ENCODE measurements around the gene RACGAP1.
A peak's percentile ranks its signal among the peaks of the same experiment; 100 is the strongest.

RACGAP1 gene

DNA sequence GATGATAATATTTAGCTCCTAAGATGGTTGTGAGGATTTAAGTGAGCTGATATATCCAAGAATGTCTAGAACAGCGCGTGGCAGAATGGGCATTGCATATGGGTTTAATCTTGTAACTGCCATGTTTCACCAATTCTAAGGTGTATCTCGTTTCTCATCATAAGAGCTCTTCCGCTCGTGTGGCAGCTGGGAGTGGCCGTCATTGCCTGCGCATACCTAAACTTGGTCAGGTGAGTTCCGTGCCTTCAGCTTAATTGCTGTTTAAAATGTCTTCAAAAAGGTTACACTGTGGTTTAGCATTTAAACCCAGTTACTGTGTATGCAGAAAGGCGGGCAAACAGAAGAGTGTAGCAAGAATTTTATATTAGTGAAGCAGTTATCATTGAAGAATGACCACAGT is 79.2 kb downstream of the RACGAP1 start:
- no peak overlapping the region for H3K4me3 ChIP-seq (replicated peaks; ENCODE audit: low read depth, low read length)
- DNase-seq (ENCODE audit: low read depth) = no peak
- TF ChIP-seq, protein P1, sequence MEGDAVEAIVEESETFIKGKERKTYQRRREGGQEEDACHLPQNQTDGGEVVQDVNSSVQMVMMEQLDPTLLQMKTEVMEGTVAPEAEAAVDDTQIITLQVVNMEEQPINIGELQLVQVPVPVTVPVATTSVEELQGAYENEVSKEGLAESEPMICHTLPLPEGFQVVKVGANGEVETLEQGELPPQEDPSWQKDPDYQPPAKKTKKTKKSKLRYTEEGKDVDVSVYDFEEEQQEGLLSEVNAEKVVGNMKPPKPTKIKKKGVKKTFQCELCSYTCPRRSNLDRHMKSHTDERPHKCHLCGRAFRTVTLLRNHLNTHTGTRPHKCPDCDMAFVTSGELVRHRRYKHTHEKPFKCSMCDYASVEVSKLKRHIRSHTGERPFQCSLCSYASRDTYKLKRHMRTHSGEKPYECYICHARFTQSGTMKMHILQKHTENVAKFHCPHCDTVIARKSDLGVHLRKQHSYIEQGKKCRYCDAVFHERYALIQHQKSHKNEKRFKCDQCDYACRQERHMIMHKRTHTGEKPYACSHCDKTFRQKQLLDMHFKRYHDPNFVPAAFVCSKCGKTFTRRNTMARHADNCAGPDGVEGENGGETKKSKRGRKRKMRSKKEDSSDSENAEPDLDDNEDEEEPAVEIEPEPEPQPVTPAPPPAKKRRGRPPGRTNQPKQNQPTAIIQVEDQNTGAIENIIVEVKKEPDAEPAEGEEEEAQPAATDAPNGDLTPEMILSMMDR (IDR thresholded peaks at IDR 0.05; ENCODE audit: low read length, missing control alignments) = no peak

DNA sequence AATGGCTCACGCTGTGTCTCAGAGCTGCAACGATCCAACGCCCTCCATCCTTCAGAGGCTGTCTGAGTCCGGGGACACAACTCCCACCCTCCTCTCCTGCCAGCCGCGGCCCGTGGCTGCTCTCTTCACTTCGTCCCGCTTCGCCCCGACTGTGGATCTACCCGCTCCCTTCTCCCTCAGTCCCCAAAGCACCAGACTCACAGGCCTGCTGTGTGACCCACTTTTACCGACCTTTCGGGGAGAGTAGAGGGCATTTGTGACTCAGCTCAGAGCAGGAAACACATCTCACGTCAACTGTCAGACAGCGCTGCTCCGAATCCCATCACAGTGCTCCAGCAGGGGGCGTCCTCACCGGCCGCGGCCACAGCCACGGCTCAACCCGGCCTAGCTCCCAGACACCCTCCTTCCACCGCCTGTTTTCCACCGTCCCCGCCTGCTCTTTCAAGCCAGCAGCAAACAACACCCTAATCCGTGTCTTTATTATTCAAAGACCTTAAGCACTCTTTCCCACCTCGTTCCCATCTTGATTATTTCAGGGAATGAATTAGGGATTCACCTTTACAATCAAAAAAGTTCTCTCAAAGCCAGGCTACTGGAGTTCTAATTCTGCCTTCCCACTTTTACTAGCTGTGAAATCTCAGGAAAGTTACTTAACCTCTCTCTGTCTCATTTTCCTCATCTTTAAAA is 79.8 kb downstream of the RACGAP1 start:
- H3K4me3 ChIP-seq (replicated peaks; ENCODE audit: low read depth, low read length) = peak overlapping the region; percentile 24
- DNase-seq (ENCODE audit: low read depth) = peak; percentile 80
- TF ChIP-seq, protein P1 (IDR thresholded peaks at IDR 0.05; ENCODE audit: low read length, missing control alignments) = peak; percentile 93

DNA sequence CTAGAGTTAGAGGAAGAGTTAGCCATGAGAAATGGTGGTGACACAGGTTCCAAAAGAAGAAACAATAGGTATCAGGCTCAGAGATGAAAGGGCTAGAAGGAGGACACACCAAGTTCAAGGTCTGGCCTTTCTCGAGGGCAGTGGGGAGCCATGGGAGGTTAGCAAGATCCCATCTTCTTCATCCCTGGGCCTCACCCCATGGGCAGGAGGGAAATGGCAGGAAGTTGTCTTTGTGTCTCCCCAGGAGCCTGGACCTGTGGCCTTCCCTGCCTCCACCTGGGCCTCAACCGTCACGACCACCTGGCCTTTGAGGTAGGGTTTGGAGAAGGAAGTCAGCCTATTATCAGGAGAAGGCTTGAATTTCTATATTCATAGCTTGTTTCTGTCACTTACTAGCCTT is 80.6 kb downstream of the RACGAP1 start:
- TF ChIP-seq, protein P1 (IDR thresholded peaks at IDR 0.05; ENCODE audit: low read length, missing control alignments) = no peak
- no peak overlapping the region for H3K4me3 ChIP-seq (replicated peaks; ENCODE audit: low read depth, low read length)
- DNase-seq (ENCODE audit: low read depth) = no peak

DNA sequence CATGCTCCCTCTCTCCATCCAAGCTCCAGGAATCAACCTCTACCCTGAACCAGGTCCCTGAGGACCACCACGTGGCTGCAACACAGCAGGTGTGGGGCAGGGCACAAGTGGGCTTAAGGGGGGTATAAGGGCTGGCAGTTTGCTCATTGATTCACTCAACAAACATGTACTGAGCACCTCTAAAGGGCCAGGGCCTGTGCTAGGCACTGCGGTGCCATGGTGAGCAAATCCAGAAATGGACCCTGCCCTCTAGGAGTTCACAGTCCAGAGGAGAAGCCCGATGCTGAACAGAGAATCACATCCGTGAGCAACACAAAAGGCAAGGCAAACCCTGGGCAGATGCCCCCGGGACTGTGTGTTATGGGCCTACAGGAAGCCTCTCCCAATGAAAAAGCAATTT is 81.2 kb downstream of the RACGAP1 start:
- no peak overlapping the region for H3K4me3 ChIP-seq (replicated peaks; ENCODE audit: low read depth, low read length)
- TF ChIP-seq, protein P1 (IDR thresholded peaks at IDR 0.05; ENCODE audit: low read length, missing control alignments) = no peak
- DNase-seq (ENCODE audit: low read depth) = no peak

DNA sequence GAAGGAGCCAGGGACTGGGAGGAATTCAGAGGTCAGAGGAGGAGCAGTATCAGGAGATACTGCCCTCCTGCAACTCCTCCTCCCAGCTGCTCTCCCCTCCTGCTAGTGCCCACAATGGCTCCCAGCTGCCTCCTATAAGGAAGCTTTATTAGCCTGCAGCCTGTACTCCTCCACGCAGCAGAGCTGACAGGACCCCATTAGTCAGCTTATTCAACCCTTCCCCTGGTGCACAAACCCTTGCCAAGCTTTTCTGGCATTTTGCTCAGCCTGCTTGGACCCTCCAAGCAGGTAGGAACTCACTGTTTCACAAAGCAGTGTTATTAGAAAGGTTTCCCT is 81.7 kb downstream of the RACGAP1 start:
- TF ChIP-seq, protein P1 (IDR thresholded peaks at IDR 0.05; ENCODE audit: low read length, missing control alignments) = no peak
- DNase-seq (ENCODE audit: low read depth) = no peak
- no peak overlapping the region for H3K4me3 ChIP-seq (replicated peaks; ENCODE audit: low read depth, low read length)

DNA sequence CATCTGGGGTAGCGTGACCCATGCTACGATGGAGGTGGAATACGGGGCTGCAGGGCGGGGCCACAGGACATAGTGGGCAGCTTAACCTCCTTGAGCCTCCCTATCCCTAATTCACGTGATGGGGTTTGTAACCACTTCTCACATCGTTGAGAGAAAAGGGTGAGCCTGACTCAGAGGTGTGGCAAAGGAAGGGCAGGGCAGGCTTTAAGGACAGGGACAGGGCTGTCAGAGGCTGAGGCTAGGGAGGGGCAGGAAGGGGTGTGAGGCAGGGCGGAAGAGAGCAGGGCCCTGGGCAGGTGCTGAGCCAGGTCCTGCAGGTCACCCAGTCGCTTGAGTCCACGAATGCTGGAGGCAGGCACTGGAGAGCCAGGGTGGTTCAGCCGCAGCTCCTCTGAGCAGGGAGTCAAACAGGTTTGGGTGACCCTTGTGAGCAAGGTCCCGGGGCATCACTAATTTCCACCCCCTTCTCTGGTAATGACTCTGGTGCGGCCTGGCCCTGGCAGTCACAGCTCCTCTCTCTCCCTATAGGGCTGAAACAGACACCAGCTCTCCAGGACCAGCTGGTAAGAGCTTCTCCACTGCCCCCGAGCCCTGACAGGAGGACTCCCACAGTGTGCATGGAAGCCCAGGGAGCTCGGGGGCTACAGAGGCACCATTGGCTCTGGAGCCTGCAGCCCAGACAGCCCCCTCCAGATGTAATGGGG is 82.2 kb downstream of the RACGAP1 start:
- TF ChIP-seq, protein P1 (IDR thresholded peaks at IDR 0.05; ENCODE audit: low read length, missing control alignments) = no peak
- DNase-seq (ENCODE audit: low read depth) = no peak
- no peak overlapping the region for H3K4me3 ChIP-seq (replicated peaks; ENCODE audit: low read depth, low read length)

DNA sequence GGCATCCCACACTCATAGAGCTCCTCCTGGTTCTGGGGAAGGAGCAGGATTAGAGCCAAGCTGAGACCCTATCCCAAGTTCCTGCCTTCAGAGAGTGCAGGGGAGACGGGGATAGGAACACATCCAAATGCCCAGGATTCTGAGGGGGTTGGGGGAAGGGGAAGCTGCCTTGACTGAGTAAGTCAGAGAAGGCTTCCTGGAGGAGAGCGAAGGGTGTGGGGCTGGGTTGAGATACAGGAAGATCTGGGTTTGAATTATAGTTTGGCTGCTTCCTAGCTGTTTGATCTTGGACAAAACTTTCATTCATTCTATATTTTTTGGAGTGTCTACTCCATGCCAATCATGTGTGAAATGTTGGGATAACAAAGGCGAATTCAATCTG is 82.8 kb downstream of the RACGAP1 start:
- no peak for DNase-seq (ENCODE audit: low read depth)
- no peak overlapping the region for H3K4me3 ChIP-seq (replicated peaks; ENCODE audit: low read depth, low read length)
- TF ChIP-seq, protein P1 (IDR thresholded peaks at IDR 0.05; ENCODE audit: low read length, missing control alignments) = no peak
